Esophagus muscularis mucosa (tissue), 2 donors: ENCODE measurements around the gene UBR2.

Experiments used
- POLR2A ChIP-seq: fragments of 450-650 bp; IDR thresholded peaks from one replicate; pipeline ENCODE4 v1.6.1; 2017; ENCODE audit warnings: antibody characterized with exemption, moderate library complexity, mild to moderate bottlenecking, low read depth
- POLR2AphosphoS5 ChIP-seq, 2 donors: sonication (generic); formaldehyde crosslinking; IDR thresholded peaks; one replicate each; pipeline ENCODE4 v1.6.1; 2017; ENCODE audit warnings: antibody characterized with exemption in 2 of 2

DNA sequence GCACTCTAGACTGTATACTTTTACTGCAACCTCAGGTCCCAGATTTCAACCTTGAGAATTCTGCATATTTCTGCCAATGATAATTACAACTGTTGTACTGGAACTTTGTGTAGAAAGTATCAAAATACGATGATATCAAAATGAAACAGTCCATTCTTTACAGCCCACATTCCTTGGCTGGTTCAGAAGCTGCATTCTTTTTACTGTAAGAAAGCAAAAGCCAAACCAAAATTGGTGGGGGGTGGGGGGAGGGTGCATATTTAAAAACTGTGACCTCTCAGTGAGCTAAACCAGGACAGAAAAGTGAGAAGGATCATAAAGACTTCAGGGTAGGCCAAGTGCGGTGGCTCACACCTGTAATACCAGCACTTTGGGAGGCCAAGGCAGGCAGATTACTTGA lies 41.8 kb upstream of the UBR2 start:
- TF ChIP-seq POLR2AphosphoS5 (IDR thresholded peaks at IDR 0.05) = no peak
- no peak for TF ChIP-seq POLR2A
